Sigmoid colon (tissue), 7 donors: ENCODE measurements around the gene SLC25A34. TPM values are rescaled to one million over a fixed set of nuclear protein-coding genes. Genes with fewer than 3 reads are reported as not detected.

Source experiments
- DNase-seq: peaks from one replicate; pipeline ENCODE4 v3.0.0-alpha.2; 2019
- H3K27ac ChIP-seq, 4 donors: fragments of 200-600 bp; sonication (generic); one replicate each; pipeline ENCODE4 v1.5.1; 2016 to 2019; ENCODE audit warnings: mild to moderate bottlenecking in 1 of 4
- H3K27me3 ChIP-seq, 3 donors: fragments of 200-600 bp; sonication (generic); one replicate each; pipeline ENCODE4 v1.5.1; 2019; ENCODE audit warnings: mild to moderate bottlenecking in 1 of 3
- H3K36me3 ChIP-seq, 4 donors: fragments of 200-600 bp; sonication (generic); one replicate each; pipeline ENCODE4 v1.5.1; 2016 to 2019
- H3K4me1 ChIP-seq, 4 donors: fragments of 200-600 bp; sonication (generic); one replicate each; pipeline ENCODE4 v1.5.1; 2017 to 2019
- H3K4me3 ChIP-seq, 4 donors: fragments of 200-600 bp; sonication (generic); one replicate each; pipeline ENCODE4 v1.5.1; 2017 to 2019; ENCODE audit warnings: mild to moderate bottlenecking in 2 of 4, moderate library complexity in 1 of 4
- H3K9me3 ChIP-seq, 4 donors: fragments of 200-600 bp in 3 of 4; sonication (generic) in 3 of 4; one replicate each; pipeline versions ENCODE4 v1.5.1 to v1.6.1; 2013 to 2019
- CTCF ChIP-seq, 4 experiments: fragments of 450-650 bp in 3 of 4; fragments of 200-600 bp in 1 of 4; IDR thresholded peaks; one replicate each; pipeline ENCODE4 v1.5.1; 2016 to 2019; ENCODE audit warnings: antibody characterized with exemption in 4 of 4, mild to moderate bottlenecking in 3 of 4, moderate library complexity in 2 of 4
- EP300 ChIP-seq, 4 donors: sonication (generic); formaldehyde crosslinking; IDR thresholded peaks; one replicate each; pipeline ENCODE4 v1.6.1; 2017; ENCODE audit warnings: antibody characterized with exemption in 4 of 4
- POLR2A ChIP-seq, 2 donors: fragments of 450-650 bp; IDR thresholded peaks; one replicate each; pipeline ENCODE4 v1.6.1; 2016; ENCODE audit warnings: antibody characterized with exemption in 2 of 2, mild to moderate bottlenecking in 2 of 2, moderate library complexity in 2 of 2
- POLR2AphosphoS5 ChIP-seq, 4 donors: sonication (generic); formaldehyde crosslinking; IDR thresholded peaks; one replicate each; pipeline ENCODE4 v1.6.1; 2017; ENCODE audit warnings: antibody characterized with exemption in 4 of 4
- WGBS, 2 donors: extraction: QIAGEN DNeasy Blood & Tissue Kit; methylation state at CpG; one replicate each; pipeline ENCODE4 v1.1.7; 2013; 5-methylcytosine and 5-hydroxymethylcytosine counted together
- intact Hi-C: fragments of 100-400 bp; cut with DNase I; formaldehyde crosslinking; loops from one replicate; pipeline ENCODE4 v1.15.1; 2023
- polyA plus RNA-seq, 3 donors: library from polyadenylated mRNA; stranded (reverse); fragments of 200-250 nt; gene quantifications; one replicate each; pipeline ENCODE4 v1.2.3, GENCODE V29; 2013
- total RNA-seq, 4 donors: library from RNA; depleted of rRNA; stranded (reverse); fragments of >200 nt; gene quantifications; one replicate each; pipeline ENCODE4 v1.1.0, GENCODE V29; 2016
- donor health status: healthy with polysubstance abuse.
- donor health status: Bipolar disorder and iron deficiency.
- donor health status: healthy.

Gene SLC25A34
- total and polyA plus RNA-seq, 7 donors = 0.36 to 16.0 (median 1.8) TPM

GRCh38 chr1:15749399-15750291 lies 13.6 kb downstream of the SLC25A34 start:
- no peak overlapping the region for H3K27ac ChIP-seq
- TF ChIP-seq EP300 (IDR thresholded peaks at IDR 0.05) = no peak
- no peaks in the 10 kb centered on the region for H3K27me3 ChIP-seq
- H3K9me3 ChIP-seq = no peaks in the 10 kb centered on the region
- H3K36me3 ChIP-seq = no peaks in the 10 kb centered on the region
- intact Hi-C loops = no loop called here
- DNase-seq = no peak
- H3K4me1 ChIP-seq = no peaks in the 10 kb centered on the region
- WGBS, 2 donors = 58 to 69% methylated on average over 19 of the region's 19 CpGs
- H3K4me3 ChIP-seq = no peak overlapping the region

GRCh38 chr1:15750924-15751323 lies 14.9 kb downstream of the SLC25A34 start:
- intact Hi-C loops = no loop called here
- Histone ChIP-seq H3K4me1 (peaks cover 0 to 5% (median 0%) of the 10 kb centered on the region in 4 donors), H3K27ac (no peak overlapping the region), H3K9me3 (no peaks in the 10 kb centered on the region), H3K36me3 (no peaks in the 10 kb centered on the region), H3K4me3 (no peak overlapping the region), H3K27me3 (no peaks in the 10 kb centered on the region)
- DNase-seq = no peak
- WGBS, 2 donors = 90 to 94% methylated on average over 12 of the region's 12 CpGs
- TF ChIP-seq POLR2AphosphoS5 (IDR thresholded peaks at IDR 0.05) = no peak
- TF ChIP-seq EP300 (IDR thresholded peaks at IDR 0.05) = no peak

- TF ChIP-seq POLR2AphosphoS5 (IDR thresholded peaks at IDR 0.05) (no peak), EP300 (IDR thresholded peaks at IDR 0.05) (no peak), CTCF (IDR thresholded peaks at IDR 0.05) (no peak), POLR2A (IDR thresholded peaks at IDR 0.05) (no peak)
- 86 to 88% methylated on average over 10 of the region's 10 CpGs for WGBS, 2 donors
- Histone ChIP-seq H3K9me3 (no peaks in the 10 kb centered on the region), H3K4me1 (peaks cover 0 to 6% (median 0%) of the 10 kb centered on the region in 4 donors), H3K27me3 (no peaks in the 10 kb centered on the region), H3K36me3 (no peaks in the 10 kb centered on the region), H3K4me3 (no peak overlapping the region), H3K27ac (no peak overlapping the region)
- intact Hi-C loops = no loop called here
- no peak for DNase-seq
These were observed 15.7 kb downstream of the SLC25A34 start for GRCh38 chr1:15751717-15752116.

- no peak for TF ChIP-seq POLR2A (IDR thresholded peaks at IDR 0.05)
- TF ChIP-seq POLR2AphosphoS5 (IDR thresholded peaks at IDR 0.05) = no peak
- no peak for TF ChIP-seq EP300 (IDR thresholded peaks at IDR 0.05)
- TF ChIP-seq CTCF (IDR thresholded peaks at IDR 0.05) = no peak
- Histone ChIP-seq H3K27ac (no peak overlapping the region), H3K4me1 (peaks cover 0 to 18% (median 11%) of the 10 kb centered on the region in 4 donors), H3K36me3 (no peaks in the 10 kb centered on the region), H3K4me3 (no peak overlapping the region), H3K27me3 (peaks cover 0 to 1% (median 0%) of the 10 kb centered on the region in 3 donors), H3K9me3 (no peaks in the 10 kb centered on the region)
- intact Hi-C loops = no loop called here
- 84 to 92% methylated on average over 10 of the region's 10 CpGs for WGBS, 2 donors
- DNase-seq = no peak
These were observed 17.7 kb downstream of the SLC25A34 start for GRCh38 chr1:15753776-15754175.

GRCh38 chr1:15755021-15755645 lies 19.1 kb downstream of the SLC25A34 start:
- DNase-seq = no peak
- peaks cover 0 to 12% (median 2%) of the 10 kb centered on the region in 3 donors for H3K27me3 ChIP-seq
- peaks cover 0 to 29% (median 24%) of the 10 kb centered on the region in 4 donors for H3K4me1 ChIP-seq
- H3K9me3 ChIP-seq = no peaks in the 10 kb centered on the region
- H3K27ac ChIP-seq = no peak overlapping the region
- intact Hi-C loops = no loop called here
- TF ChIP-seq CTCF (IDR thresholded peaks at IDR 0.05) (no peak), POLR2AphosphoS5 (IDR thresholded peaks at IDR 0.05) (no peak), EP300 (IDR thresholded peaks at IDR 0.05) (no peak), POLR2A (IDR thresholded peaks at IDR 0.05) (no peak)
- no peak overlapping the region for H3K4me3 ChIP-seq
- H3K36me3 ChIP-seq = no peaks in the 10 kb centered on the region
- WGBS, 2 donors = 88 to 91% methylated on average over 2 of the region's 2 CpGs
